Right ventricle myocardium inferior (tissue), 1 donor: ENCODE results near the gene RCVRN. TPM values are rescaled to one million over a fixed set of nuclear protein-coding genes. Genes with fewer than 3 reads are reported as not detected.

ENCODE experiments used
- ATAC-seq: fragments of 200-7000 bp; cut with Tn5 transposase; one replicate; pipeline ENCODE4 v1.9.1; 2020; ENCODE audit warnings: mild to moderate bottlenecking, moderate library complexity
- DNase-seq: peaks from one replicate; pipeline ENCODE4 v3.0.0; 2021; ENCODE audit errors: missing footprints
- intact Hi-C: fragments of 100-400 bp; cut with DNase I; formaldehyde crosslinking; loops from one replicate; pipeline ENCODE4 v1.11.0; 2022
- total RNA-seq: library from RNA; stranded (reverse); fragmentation: NEBNext Ultra II Directional; extraction: Animal tissue kit (Norgen Biotek cat#: 25700); gene quantifications from one replicate; pipeline ENCODE4 v1.2.1, GENCODE V29; 2021
- donor health status: DM: no; HTN: yes; CAD: no; lungs with severe emphysema.

The RCVRN gene
- total RNA-seq, 1 donor from 2014 or later: not detected

DNA sequence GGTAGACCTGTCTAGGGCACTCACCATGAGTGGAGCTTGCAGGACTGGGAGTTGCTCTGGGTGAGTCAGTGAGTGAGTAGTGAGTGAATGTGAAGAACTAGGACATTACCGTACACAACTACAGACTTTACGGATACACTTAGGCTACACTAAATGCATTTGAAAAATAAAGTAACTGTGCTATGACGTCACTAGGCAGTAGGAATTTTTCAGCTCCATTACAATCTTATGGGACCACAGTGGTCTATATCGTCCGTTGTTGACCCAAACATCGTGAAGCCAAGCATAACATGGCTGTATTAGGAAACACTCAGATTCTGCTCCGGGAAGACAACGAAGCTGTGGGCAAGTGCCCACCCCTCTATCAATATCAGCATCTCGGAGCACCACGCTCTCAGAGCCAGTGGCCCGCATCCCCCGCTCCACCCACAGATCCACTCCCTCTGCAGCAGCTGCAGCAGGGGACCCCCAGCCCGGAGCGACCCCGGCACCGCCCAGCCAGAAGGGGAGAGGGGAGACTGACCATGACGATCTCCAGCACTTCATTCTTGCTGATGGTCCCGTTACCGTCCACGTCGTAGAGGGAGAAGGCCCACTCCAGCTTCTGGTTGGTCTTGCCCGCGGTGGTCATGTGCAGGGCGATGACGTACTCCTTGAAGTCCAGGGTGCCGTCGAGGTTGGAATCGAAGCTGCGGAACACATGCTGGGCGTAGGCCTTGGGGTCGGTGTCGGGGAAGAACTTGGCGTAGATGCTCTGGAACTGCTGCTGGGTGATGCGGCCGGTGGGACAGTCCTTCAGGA is 594 bp downstream of the RCVRN start:
- DNase-seq (no peak), ATAC-seq (no peak)
- intact Hi-C loops: no loop called here

DNA sequence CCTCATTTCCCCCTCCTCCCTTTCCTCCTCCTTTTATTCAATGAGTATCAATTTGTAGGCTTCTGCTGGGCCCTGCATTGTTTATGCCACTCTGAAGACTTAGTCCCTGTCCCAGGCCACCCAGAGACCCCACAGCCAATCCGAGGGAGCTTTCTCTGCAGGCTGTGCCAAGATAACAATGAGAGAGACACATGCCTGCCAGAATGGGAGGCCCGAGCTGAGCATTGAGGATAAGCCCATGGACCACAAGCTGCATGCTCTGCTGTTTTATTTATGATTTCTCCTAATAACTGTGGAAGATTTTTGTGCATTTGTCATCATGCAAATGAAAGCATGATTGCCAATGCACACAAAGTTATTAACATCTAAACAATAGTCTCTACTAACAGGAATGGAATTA is 3.0 kb downstream of the RCVRN start:
- ATAC-seq (no peak), DNase-seq (no peak)
- intact Hi-C loops: no loop called here

DNA sequence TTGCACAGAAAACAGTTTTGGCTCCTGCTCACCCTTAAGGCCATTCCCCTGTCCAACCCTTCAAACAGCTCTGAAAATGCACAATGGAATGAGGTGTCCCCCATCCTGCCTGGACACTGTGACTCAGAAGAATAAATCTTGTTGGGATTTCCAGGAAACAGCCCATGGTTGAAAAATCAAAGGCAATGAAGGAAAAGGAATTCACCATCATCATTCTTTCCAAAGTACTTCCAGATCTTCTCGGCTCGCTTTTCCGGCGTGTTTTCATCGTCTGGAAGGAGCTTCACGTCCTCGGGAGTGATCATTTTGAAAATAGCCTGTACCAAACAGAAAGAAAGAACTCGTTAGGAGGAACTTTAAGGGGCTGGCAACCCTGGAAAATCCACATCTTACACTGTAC is 4.3 kb downstream of the RCVRN start:
- intact Hi-C loops: no loop called here
- ATAC-seq: no peak
- no peak for DNase-seq

DNA sequence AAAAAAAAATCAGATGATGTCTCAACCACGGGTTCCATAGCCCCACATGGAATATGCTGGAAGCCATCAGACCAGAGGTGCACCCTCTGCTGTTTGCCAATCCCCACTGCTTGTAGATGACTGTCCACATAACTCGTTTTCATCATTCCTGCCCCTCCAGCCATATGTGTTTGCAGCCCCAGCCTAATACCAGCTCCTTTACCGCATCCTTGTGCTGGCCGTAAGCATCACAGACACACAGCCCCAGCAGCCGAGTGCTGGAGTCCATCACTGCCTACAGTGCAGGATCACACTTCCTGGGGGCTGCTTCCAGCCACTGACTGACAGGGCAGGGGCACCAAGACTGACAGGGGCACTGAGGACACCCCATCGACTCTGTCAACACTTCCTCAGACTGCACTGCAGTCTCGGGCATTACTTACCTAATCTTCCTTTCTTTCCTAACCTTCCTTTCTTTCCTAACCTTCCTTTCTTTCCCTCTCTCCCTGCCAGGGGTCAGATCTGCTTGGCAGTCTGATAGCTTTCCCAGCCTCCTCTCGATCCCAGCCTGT is 5.0 kb downstream of the RCVRN start:
- intact Hi-C loops: no loop called here
- ATAC-seq (peak; percentile 21), DNase-seq (no peak)

DNA sequence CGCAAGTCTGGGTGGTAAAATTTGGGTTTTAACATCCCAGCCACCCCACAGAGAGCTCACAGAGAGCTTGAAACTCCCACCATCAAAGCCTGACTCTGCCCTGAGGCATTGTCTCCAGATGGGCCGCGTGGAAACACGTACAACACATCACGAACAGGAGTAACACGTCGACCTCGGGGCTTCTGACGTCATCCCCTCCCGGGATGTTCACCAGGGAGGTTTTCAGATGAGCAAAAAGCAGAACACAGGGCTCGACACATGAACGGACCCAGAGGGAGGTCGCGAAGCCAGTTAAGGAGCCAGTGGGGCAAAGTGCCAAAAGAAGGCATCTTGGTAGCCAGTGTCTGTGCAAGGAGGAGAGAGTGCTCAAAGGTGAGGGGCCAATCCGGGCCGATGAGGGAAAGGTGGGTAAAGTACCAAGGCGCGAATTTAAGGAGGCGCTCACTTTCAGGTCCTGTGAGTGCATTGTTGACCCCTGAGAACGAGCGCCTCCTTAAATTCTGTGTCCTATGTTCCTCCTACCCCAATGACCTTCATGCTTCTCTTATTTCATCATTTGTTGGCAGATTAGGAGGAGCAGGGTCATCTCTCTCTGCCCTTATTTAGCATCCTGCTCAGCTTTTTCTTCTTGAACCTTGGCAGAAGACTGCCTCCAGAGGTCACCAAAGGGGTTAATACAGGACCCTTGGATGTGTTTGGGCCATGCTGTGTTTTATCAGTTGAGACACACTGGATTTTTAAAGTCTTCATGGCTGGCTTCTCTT is 5.6 kb downstream of the RCVRN start:
- DNase-seq (no peak), ATAC-seq (peak; percentile 57)
- intact Hi-C loops: no loop called here

DNA sequence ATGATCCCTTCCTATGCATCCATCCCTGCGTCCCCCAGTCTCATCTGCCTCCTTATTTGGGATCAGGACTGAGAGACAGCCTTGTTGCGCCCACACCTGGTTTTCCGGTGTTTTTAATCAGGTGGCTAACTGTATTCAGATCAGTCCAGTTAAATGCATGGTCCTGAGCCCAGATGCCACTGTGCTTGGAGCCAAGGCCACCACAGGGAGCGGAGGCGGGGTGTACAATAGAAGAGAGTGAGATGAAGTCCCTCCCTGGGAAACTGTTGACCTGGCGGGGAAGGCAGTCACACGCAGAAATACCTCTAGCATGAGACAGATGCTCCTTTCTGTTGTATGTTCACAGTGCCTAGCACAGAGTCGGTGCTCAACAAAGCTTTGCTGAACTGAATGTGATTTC is 6.3 kb downstream of the RCVRN start:
- DNase-seq (no peak), ATAC-seq (no peak)
- intact Hi-C loops: no loop called here

DNA sequence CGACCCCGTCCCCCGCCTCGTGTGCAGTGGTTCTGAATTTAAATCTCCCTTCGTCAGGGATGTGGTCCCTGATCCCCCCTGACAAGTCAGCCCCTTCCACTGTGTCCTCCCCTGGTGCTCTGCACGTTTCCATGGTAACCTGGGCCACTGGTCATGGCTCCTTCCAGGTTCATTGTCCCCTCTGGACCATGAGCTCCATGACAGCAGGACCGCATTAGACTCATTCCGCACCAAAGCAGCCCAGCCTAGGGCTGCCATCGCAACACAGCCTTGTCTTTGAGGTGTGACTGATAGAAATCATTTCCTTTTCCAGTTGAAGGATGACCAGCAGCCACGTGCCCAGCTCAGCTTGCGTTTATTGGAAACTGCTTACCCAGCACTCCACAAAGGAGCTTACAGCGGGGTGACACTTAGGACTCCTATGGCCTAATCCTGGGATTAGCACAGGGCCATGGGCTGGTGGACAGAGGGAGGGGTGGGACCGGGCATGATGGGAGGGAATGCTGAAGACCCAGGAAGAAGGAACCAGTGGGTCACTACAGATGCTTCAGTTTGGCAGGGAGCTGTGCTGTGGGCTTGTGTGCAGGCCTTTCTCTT is 7.6 kb downstream of the RCVRN start:
- DNase-seq (no peak), ATAC-seq (no peak)
- intact Hi-C loops: no loop called here

DNA sequence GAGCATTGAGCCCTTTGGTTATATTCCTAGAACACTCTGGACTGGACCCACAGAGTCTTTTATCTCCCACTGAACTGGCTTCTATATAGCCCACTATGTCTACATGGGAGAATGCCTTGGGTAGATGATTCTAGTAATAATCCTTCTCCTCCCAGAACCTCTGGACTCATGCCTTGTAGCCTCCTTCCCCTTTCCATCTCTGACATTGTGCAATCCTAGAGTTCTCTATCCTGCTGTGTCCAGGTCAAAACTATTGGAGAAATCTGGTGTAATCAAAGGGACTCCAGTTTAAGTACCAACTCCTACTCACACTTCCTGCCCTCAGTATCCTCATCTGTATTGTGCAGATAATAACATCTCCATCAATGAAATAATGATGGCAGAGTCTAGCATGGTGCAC is 9.1 kb downstream of the RCVRN start:
- intact Hi-C loops: no loop called here

DNA sequence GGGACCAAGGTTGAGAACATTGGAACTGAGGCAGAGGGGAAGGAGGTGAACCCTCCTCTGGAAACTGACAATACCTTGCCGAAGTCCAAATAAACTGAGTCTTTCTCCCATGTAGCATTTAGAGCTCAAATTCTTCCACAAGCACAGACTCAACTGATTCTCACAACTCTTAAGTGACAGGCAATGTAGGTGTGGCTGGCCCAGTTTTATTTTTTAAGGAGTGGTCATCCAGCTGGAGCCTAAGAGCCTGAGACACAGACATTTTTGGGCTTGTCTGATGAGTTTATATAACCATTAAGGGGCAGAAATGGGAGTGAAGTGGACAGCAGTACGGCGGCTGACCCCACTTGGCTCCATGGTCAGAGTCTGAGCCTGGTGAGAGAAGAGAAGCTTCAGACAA is 10.8 kb downstream of the RCVRN start:
- no peak for ATAC-seq
- intact Hi-C loops: loop anchor here (5.0 kb wide), 1 partner anchor 102 kb away; the partner anchor contains the start of gene DHRS7C
- no peak for DNase-seq

More for the DNA sequence above, 9.1 kb downstream of the RCVRN start:
- ATAC-seq (no peak), DNase-seq (no peak)

DNA sequence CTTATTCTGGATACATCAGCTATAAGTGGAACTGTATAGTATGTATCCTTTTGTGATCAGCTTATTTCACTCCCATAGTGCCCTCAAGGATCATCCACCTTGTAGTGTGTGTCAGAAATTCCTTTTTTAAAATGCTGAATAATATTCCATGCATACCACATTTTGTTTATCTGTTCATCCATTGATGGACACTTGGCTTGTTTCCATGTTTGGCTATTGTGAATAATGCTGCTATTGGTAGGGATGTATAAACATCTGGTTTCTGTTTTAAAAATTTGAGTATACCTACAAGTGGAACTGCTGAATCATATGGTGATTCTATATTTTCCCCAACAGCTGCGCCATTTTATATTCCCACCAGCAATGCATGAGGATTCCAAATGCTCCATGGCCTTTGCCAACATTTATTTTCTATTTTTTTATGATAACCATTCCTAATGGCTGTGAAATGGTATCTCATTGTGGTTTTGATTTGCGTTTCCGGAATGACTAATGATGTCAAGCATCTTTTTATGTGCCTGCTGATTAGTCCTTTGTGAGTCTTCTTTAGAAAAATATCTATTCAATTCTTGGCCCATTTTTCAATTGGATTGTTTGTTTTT is 11.6 kb downstream of the RCVRN start:
- intact Hi-C loops: loop anchor here (5.0 kb wide), 1 partner anchor 101 kb away; the partner anchor contains the start of gene DHRS7C
- no peak for DNase-seq
- no peak for ATAC-seq

DNA sequence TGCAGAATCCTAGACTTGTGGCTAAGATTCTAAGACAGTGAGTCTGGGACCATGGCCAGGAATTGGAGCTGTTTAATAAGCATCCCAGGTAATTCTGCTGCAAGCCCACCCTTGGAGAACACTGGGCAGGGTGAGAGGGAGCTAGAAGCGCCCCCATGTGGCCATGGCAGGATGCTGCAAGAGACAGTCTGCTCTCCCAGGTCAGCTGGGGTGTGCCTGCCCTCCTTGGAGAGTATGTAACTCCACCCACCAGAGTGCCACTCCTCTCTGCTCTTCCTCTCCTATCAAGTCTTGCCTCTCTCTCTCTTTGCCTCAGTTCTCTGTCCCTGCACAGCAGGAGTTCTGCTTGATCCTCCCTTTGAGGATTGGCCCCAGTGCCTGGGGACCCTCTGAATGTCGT is 14.9 kb downstream of the RCVRN start:
- intact Hi-C loops: loop anchor here (2.0 to 5.0 kb wide), 2 partner anchors 98 to 161 kb away; partner anchors contain the start of gene DHRS7C
- ATAC-seq (peak; percentile 68), DNase-seq (no peak)

DNA sequence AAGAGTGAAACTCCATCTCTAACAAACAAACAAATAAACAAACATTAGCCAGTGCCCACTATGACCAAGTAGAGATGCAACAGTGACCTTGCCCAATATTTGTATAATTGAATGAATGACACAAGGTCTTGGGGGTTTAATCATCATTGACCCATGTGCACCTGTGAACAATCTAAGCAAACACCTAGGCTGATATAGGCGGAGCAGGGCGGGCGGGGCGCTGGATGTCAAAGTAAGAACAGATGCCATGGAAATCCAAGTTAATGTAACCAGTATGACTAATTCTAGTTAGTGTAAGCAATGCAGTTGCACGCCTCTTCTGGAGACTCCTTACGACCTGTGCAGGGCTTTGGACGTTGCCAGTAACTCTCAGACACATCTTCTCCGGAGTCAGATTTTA is 17.6 kb downstream of the RCVRN start:
- ATAC-seq: no peak
- intact Hi-C loops: no loop called here
- no peak for DNase-seq

DNA sequence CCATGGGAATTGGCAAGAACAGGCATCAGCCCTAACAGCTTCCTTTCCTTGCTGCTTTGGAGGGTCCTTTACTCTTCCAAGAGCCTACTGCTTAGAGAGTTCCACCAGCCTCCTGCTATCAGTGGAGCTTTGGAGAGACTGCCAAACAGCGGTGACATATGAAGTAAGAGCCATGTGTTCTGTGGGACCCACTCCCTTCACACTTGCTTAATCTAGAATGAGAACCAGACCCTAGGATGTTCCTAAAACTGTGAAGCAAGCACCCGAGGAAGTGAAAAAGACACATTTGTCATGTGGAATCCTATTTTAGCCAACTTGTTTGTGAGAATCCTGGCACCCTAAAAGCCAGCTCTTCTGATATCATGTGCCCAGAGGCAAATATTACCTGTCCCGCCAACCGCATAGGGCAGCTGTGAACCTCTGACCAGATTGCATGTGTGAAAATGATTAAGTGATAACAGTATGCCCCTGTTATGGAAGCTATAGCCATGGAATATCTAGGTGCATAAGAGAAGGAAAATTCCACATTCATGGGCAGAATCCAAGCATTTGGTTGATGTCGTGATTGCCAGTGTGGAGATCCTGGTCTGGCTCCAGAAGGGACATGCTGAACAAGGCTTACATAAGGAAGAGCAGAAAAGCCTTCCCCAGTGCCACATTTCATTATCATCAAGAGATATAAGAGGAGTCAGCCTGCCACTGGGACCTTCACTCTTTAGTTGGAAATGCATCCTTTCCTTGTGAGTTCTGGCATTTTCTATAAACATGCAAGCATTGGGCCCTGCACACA is 18.7 kb downstream of the RCVRN start:
- DNase-seq (no peak), ATAC-seq (no peak)
- intact Hi-C loops: no loop called here

DNA sequence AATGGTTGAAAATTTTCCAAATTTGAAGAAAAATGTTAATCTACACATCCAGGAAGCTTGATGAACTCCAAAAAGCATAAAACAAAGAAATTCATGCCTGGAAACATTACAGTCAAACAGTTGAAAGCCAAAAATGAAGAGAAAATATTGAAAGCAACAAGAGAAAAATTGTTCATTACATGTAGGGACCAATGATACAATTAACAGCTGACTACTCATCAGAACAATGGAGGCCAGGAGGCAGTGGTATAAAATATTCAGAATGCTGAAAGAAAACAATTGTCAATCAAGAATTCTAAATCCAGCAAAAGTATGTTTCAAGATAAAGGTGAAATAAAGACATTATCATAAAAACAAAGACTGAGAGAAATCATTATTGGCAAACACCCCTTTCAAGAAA is 21.6 kb downstream of the RCVRN start:
- intact Hi-C loops: no loop called here
- DNase-seq (no peak), ATAC-seq (no peak)

DNA sequence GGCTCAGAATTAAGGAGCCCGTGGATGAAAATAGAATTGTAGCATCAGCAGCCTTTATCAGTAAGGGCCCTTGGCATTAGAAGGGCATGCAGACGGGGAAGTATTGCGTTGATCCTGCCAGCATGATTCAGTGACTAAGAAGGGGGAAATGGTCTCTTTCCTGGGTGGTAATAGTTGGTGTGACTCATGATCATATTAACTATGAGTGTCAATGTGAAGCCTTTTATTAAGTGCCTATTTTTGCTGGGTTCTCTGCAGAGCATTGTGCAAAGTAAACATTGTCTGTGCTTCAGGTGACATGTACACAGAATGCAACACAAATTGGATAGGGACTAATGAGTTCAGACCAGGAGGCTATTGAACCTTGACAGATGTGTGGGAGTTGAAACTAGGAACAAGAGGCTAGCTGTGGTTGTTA is 24.5 kb downstream of the RCVRN start:
- peak; percentile 39 for ATAC-seq
- intact Hi-C loops: no loop called here
- DNase-seq: no peak

DNA sequence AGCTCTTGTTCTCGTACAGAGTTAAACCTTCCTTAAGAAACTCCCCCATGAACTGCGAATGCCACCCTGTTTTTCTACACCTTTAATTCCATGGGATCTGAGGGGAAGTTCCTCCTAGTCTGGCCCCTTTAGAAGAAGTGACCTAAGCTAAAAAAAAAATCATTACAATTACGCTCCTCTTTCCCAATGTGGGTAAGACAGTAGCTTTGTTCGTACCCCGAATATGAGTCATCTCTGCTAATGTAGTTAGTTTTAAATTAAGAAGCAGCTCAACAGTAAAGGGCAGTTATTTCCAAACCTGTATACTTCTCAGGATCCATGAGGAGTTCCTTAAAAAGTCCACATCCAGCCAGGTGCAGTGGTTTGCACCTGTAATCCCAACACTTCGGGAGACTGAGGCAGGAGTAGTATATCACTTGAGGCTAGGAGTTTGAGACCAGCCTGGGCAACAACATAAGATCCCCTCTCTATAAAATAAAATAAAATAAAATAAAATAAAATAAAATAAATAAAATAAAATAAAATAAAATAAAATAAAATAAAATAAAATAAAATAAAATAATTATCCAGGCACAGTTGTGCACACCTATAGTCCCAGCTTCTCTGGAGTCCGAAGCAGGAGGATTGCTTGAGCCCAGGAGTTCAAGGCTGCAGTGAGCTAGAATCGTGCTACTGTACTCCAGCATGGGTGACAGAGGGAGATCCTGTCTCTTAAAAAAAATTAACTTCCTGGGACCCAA is 26.1 kb downstream of the RCVRN start:
- DNase-seq: no peak
- ATAC-seq: no peak
- intact Hi-C loops: no loop called here

DNA sequence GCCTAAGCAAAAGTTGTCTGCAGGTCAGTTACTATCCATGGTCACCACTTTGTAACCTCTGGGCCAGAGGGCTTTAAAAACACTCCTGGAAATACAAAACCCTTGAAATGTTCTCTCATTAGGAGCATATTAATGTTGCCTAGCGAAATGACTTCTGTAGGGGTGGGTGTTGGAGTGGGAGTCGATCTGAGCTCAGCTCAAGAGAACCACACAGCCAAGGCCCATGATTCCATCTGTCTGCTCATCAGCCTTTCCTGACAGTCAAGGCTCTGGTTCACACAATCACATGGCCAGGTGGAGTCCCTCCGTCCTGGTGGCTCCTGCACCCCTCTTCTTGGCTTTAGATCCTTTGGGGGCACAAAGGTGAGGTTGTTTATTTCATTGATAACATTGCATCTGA is 26.7 kb downstream of the RCVRN start:
- no peak for ATAC-seq
- intact Hi-C loops: no loop called here
- DNase-seq: no peak

DNA sequence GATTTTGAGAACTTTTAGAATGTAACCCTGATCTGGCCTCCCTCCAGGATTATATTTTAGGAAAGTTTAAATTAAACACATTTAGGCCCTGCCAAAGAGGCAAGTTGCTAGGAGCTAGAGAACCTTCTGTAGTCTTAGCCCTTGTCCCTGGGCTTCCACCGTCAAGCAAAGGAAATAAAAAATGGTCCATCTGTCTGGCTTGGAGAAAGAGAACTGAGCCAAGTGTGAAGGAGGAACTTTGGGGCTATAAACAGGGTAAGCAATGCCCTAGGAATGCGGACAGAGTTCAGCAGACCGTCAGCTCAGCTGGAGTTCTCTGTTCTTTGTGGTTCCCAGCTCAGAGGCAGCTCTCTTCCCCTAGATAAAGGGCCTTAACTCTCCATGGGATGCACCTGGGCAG is 29.6 kb downstream of the RCVRN start:
- DNase-seq (no peak), ATAC-seq (peak; percentile 28)
- intact Hi-C loops: no loop called here
